ENCODE measurements around the gene SKIDA1. TPM values are rescaled to one million over a fixed set of nuclear protein-coding genes. Genes with fewer than 3 reads are reported as not detected.

The SKIDA1 gene
- total RNA-seq, 1 experiment from 2014 or later: 0.34 TPM

- no peak overlapping the region for H2AFZ ChIP-seq (ENCODE audit: low read depth, low read length, poor library complexity, severe bottlenecking)
- POLR2A ChIA-PET: no interaction called here
- no peaks in the 10 kb centered on the region for H3K9me2 ChIP-seq (ENCODE audit: insufficient read depth)
- no peaks in the 10 kb centered on the region for H4K20me1 ChIP-seq (ENCODE audit: insufficient read depth)
- peaks cover 0 to 15% of the 10 kb centered on the region in 2 experiments; a peak in 2 of 4 replicates for H3K4me1 ChIP-seq (ENCODE audit: control insufficient read depth in 1 of 2, insufficient read depth in 2 of 2, low read length in 2 of 2)
- H3K9me3 ChIP-seq (ENCODE audit: control insufficient read depth in 1 of 2, insufficient read depth in 1 of 2, low read depth in 1 of 2, low read length in 2 of 2): no peaks in the 10 kb centered on the region
- intact Hi-C loops (cut with micrococcal nuclease): no loop called here
- DNase-seq (ENCODE audit: low read depth, low spot score) (no peak), ATAC-seq (no peak)
- H3K9ac ChIP-seq (ENCODE audit: low read length): no peak overlapping the region
- no peak overlapping the region for H3K4me3 ChIP-seq (replicated peaks in 1 of 2; ENCODE audit: low read depth in 1 of 2, low read length in 2 of 2)
- no peaks in the 10 kb centered on the region for H3K79me2 ChIP-seq (ENCODE audit: insufficient read depth, low read length)
- TF ChIP-seq SRF (IDR thresholded peaks at IDR 0.05; ENCODE audit: low read depth) (no peak), CTCF (IDR thresholded peaks at IDR 0.05 in 2 of 3, conservative IDR thresholded peaks at IDR 0.05 in 1 of 3; ENCODE audit: borderline replicate concordance in 1 of 3, insufficient read depth in 1 of 3, low read depth in 2 of 3, low read length in 2 of 3) (no peak), EZH2phosphoT487 (IDR thresholded peaks at IDR 0.05; ENCODE audit: borderline replicate concordance) (no peak), YY1 (IDR thresholded peaks at IDR 0.05; ENCODE audit: extremely low read depth, insufficient replicate concordance, low read depth, low read length) (no peak), POLR2A (IDR thresholded peaks at IDR 0.05; ENCODE audit: borderline replicate concordance, extremely low read depth, insufficient read depth, insufficient read length) (no peak), CEBPB (IDR thresholded peaks at IDR 0.05; ENCODE audit: low read depth) (no peak), CBX3 (IDR thresholded peaks at IDR 0.05; ENCODE audit: low read depth) (no peak), ZBTB33 (IDR thresholded peaks at IDR 0.05; ENCODE audit: extremely low read depth, insufficient replicate concordance, low read length) (no peak), ATF3 (IDR thresholded peaks at IDR 0.05) (no peak), SP1 (IDR thresholded peaks at IDR 0.05; ENCODE audit: low read depth) (no peak), ZFX (IDR thresholded peaks at IDR 0.05) (no peak), TCF7L2 (IDR thresholded peaks at IDR 0.05; ENCODE audit: borderline replicate concordance, extremely low read depth, insufficient read depth, insufficient read length) (no peak), MAX (IDR thresholded peaks at IDR 0.05) (no peak), SIN3A (IDR thresholded peaks at IDR 0.05; ENCODE audit: low read depth) (no peak)
- BruUV-seq (replicated peaks): no TSS peak
- H3K36me3 ChIP-seq (ENCODE audit: control insufficient read depth in 1 of 2, insufficient read depth in 2 of 2, low read length in 2 of 2): no peaks in the 10 kb centered on the region
- H3K27ac ChIP-seq (ENCODE audit: low read depth, low read length): no peak overlapping the region
- peaks cover 3% of the 10 kb centered on the region; the same call in 1 of the 2 replicates for H3K27me3 ChIP-seq (ENCODE audit: insufficient read depth, low read length)
- RAD21 ChIA-PET (ENCODE audit: low non-redundant PET in 1 of 2, low total read pairs in 2 of 2, uncharacterized antibody in 2 of 2, unreplicated experiment in 2 of 2): no interaction called here
- H3K4me2 ChIP-seq (ENCODE audit: low read length): no peak overlapping the region
- CTCF ChIA-PET: no interaction called here
Measured at GRCh38 chr10:21501091-21501490, 24.4 kb downstream of the SKIDA1 start.
